Duodenal mucosa (tissue), 2 donors: ENCODE data around the gene LDB3.

ENCODE experiments used
- H3K27ac ChIP-seq: one replicate; pipeline ENCODE4 v1.7.0; 2013; ENCODE audit warnings: low read depth, low read length
- H3K27me3 ChIP-seq, 2 donors: one replicate each; pipeline ENCODE4 v1.7.0; 2013; ENCODE audit warnings: low read length in 2 of 2, control low read depth in 1 of 2; ENCODE audit not compliant: insufficient read depth in 2 of 2, control insufficient read depth in 1 of 2
- H3K36me3 ChIP-seq, 2 donors: one replicate each; pipeline ENCODE4 v1.7.0; 2013; ENCODE audit warnings: low read length in 2 of 2, control low read depth in 1 of 2; ENCODE audit not compliant: insufficient read depth in 2 of 2, control insufficient read depth in 1 of 2
- H3K4me1 ChIP-seq, 2 donors: one replicate each; pipeline ENCODE4 v1.7.0; 2013; ENCODE audit warnings: low read length in 2 of 2, control low read depth in 1 of 2; ENCODE audit not compliant: insufficient read depth in 2 of 2, control insufficient read depth in 1 of 2
- H3K4me3 ChIP-seq, 2 donors: one replicate each; pipeline ENCODE4 v1.7.0; 2013; ENCODE audit warnings: low read length in 2 of 2, low read depth in 1 of 2
- H3K9ac ChIP-seq, 2 donors: one replicate each; pipeline ENCODE4 v1.7.0; 2013; ENCODE audit warnings: low read length in 2 of 2, low read depth in 1 of 2
- H3K9me3 ChIP-seq, 2 donors: one replicate each; pipeline ENCODE4 v1.7.0; 2013; ENCODE audit warnings: low read length in 2 of 2, control low read depth in 1 of 2; ENCODE audit not compliant: control insufficient read depth in 1 of 2

Gene LDB3

GRCh38 chr10:86664341-86665217 lies 3.7 kb upstream of the LDB3 start:
- Histone ChIP-seq H3K9ac (no peak overlapping the region), H3K27ac (no peak overlapping the region), H3K27me3 (no peaks in the 10 kb centered on the region), H3K9me3 (no peaks in the 10 kb centered on the region), H3K4me3 (no peak overlapping the region), H3K36me3 (no peaks in the 10 kb centered on the region), H3K4me1 (no peaks in the 10 kb centered on the region)

GRCh38 chr10:86665218-86665607 lies 3.1 kb upstream of the LDB3 start:
- Histone ChIP-seq H3K4me3 (no peak overlapping the region), H3K9me3 (no peaks in the 10 kb centered on the region), H3K27ac (no peak overlapping the region), H3K36me3 (no peaks in the 10 kb centered on the region), H3K9ac (no peak overlapping the region), H3K27me3 (no peaks in the 10 kb centered on the region), H3K4me1 (no peaks in the 10 kb centered on the region)

GRCh38 chr10:86665868-86666267 lies 2.4 kb upstream of the LDB3 start:
- no peaks in the 10 kb centered on the region for H3K27me3 ChIP-seq
- H3K4me1 ChIP-seq = peaks cover 0 to under 1% of the 10 kb centered on the region in 2 donors
- no peak overlapping the region for H3K4me3 ChIP-seq
- H3K27ac ChIP-seq = no peak overlapping the region
- H3K9ac ChIP-seq = no peak overlapping the region
- H3K36me3 ChIP-seq = no peaks in the 10 kb centered on the region
- H3K9me3 ChIP-seq = no peaks in the 10 kb centered on the region

- Histone ChIP-seq H3K4me1 (peaks cover 7% of the 10 kb centered on the region in 2 donors), H3K4me3 (no peak overlapping the region)
Measured at GRCh38 chr10:86666538-86666937, 1.8 kb upstream of the LDB3 start.

GRCh38 chr10:86667421-86668181 lies 710 bp upstream of the LDB3 start:
- Histone ChIP-seq H3K36me3 (no peaks in the 10 kb centered on the region), H3K9me3 (no peaks in the 10 kb centered on the region), H3K9ac (no peak overlapping the region), H3K4me1 (peaks cover 8% of the 10 kb centered on the region in 2 donors), H3K27me3 (no peaks in the 10 kb centered on the region), H3K4me3 (no peak overlapping the region), H3K27ac (no peak overlapping the region)

More at GRCh38 chr10:86666538-86666937, 1.8 kb upstream of the LDB3 start:
- H3K9ac ChIP-seq = no peak overlapping the region
- H3K36me3 ChIP-seq = no peaks in the 10 kb centered on the region
- H3K27ac ChIP-seq = no peak overlapping the region
- H3K27me3 ChIP-seq = no peaks in the 10 kb centered on the region
- H3K9me3 ChIP-seq = no peaks in the 10 kb centered on the region

- H3K9ac ChIP-seq = no peak overlapping the region
- H3K27ac ChIP-seq = no peak overlapping the region
- no peaks in the 10 kb centered on the region for H3K9me3 ChIP-seq
- no peaks in the 10 kb centered on the region for H3K36me3 ChIP-seq
- H3K4me3 ChIP-seq = no peak overlapping the region
- no peaks in the 10 kb centered on the region for H3K27me3 ChIP-seq
- H3K4me1 ChIP-seq = peaks cover 8% of the 10 kb centered on the region in 2 donors
Measured at GRCh38 chr10:86670290-86670811, 2.0 kb downstream of the LDB3 start.

- H3K27ac ChIP-seq = no peak overlapping the region
- H3K4me3 ChIP-seq = no peak overlapping the region
- peaks cover 8% of the 10 kb centered on the region in 2 donors for H3K4me1 ChIP-seq
- H3K27me3 ChIP-seq = no peaks in the 10 kb centered on the region
- H3K9me3 ChIP-seq = no peaks in the 10 kb centered on the region
- H3K36me3 ChIP-seq = no peaks in the 10 kb centered on the region
- no peak overlapping the region for H3K9ac ChIP-seq
Measured at GRCh38 chr10:86670876-86671275, 2.6 kb downstream of the LDB3 start.

- Histone ChIP-seq H3K9ac (no peak overlapping the region), H3K4me1 (peaks cover 8% of the 10 kb centered on the region in 2 donors), H3K9me3 (no peaks in the 10 kb centered on the region), H3K36me3 (no peaks in the 10 kb centered on the region), H3K4me3 (no peak overlapping the region), H3K27me3 (no peaks in the 10 kb centered on the region), H3K27ac (no peak overlapping the region)
Measured at GRCh38 chr10:86671419-86671818, 3.1 kb downstream of the LDB3 start.

GRCh38 chr10:86671985-86672710 lies 3.8 kb downstream of the LDB3 start:
- Histone ChIP-seq H3K4me1 (peaks cover 8% of the 10 kb centered on the region in 2 donors), H3K36me3 (no peaks in the 10 kb centered on the region), H3K27me3 (no peaks in the 10 kb centered on the region), H3K27ac (no peak overlapping the region), H3K4me3 (no peak overlapping the region), H3K9me3 (no peaks in the 10 kb centered on the region), H3K9ac (no peak overlapping the region)
